SW 1271 (cell line): Measurements from ENCODE around the gene AQP4.

Experiments used
- DNase-seq, 2 experiments: peaks; one replicate each; lab custom pipeline; 2025; lab: John Stamatoyannopoulos, UW

AQP4 gene

GRCh38 chr18:26865557-26865956 lies at the start of gene AQP4:
Gene AQP4 (minus strand): TSS chr18:26865707. CDS start chr18:26865689, 18 bp downstream.
- no peak for DNase-seq

GRCh38 chr18:26911840-26912239 lies 46.3 kb upstream of the AQP4 start:
- DNase-seq = no peak

GRCh38 chr18:26909599-26910290 lies 44.2 kb upstream of the AQP4 start:
- no peak for DNase-seq

- no peak for DNase-seq
These were observed 43.4 kb upstream of the AQP4 start for GRCh38 chr18:26908906-26909305.

- no peak for DNase-seq
These were observed 36.8 kb upstream of the AQP4 start for GRCh38 chr18:26902291-26902690.

GRCh38 chr18:26901020-26901419 lies 35.5 kb upstream of the AQP4 start:
- DNase-seq = no peak

- no peak for DNase-seq
These were observed 28.9 kb upstream of the AQP4 start for GRCh38 chr18:26894426-26894825.

- DNase-seq = no peak
These were observed 28.5 kb upstream of the AQP4 start for GRCh38 chr18:26893996-26894395.

- DNase-seq = no peak
These were observed 22.8 kb upstream of the AQP4 start for GRCh38 chr18:26888259-26888658.

- DNase-seq = no peak
These were observed 9.6 kb upstream of the AQP4 start for GRCh38 chr18:26875040-26875654.

GRCh38 chr18:26874283-26874682 lies 8.8 kb upstream of the AQP4 start:
- no peak for DNase-seq

GRCh38 chr18:26869640-26870039 lies 4.1 kb upstream of the AQP4 start:
- DNase-seq = no peak

GRCh38 chr18:26868968-26869586 lies 3.6 kb upstream of the AQP4 start:
- DNase-seq = no peak

- no peak for DNase-seq
These were observed 2.0 kb upstream of the AQP4 start for GRCh38 chr18:26867471-26867870.

GRCh38 chr18:26864658-26865057 lies 849 bp downstream of the AQP4 start:
- no peak for DNase-seq

GRCh38 chr18:26863921-26864497 lies 1.5 kb downstream of the AQP4 start:
- no peak for DNase-seq

- no peak for DNase-seq
These were observed 2.2 kb downstream of the AQP4 start for GRCh38 chr18:26863122-26863879.

GRCh38 chr18:26862084-26862483 lies 3.4 kb downstream of the AQP4 start:
- no peak for DNase-seq

- no peak for DNase-seq
These were observed 11.1 kb downstream of the AQP4 start for GRCh38 chr18:26854292-26854881.

- no peak for DNase-seq
These were observed 12.1 kb downstream of the AQP4 start for GRCh38 chr18:26853401-26853800.

GRCh38 chr18:26843760-26844159 lies 21.7 kb downstream of the AQP4 start:
- DNase-seq = no peak

GRCh38 chr18:26840965-26841364 lies 24.5 kb downstream of the AQP4 start:
- no peak for DNase-seq
